HG02623 (cell line): ENCODE results near the gene RPS15.

Experiments used
- ATAC-seq: cut with Tn5 transposase; IDR thresholded peaks from one replicate; pipeline ENCODE4 v1.9.1; 2021; ENCODE audit warnings: moderate library complexity; ENCODE audit not compliant: unreplicated experiment

RPS15 gene

GRCh38 chr19:1438035-1438932 lies at the start of gene RPS15:
RPS15 (plus strand) TSS chr19:1438396; CDS start chr19:1438426, 30 bp downstream.
- ATAC-seq = peak; percentile 83

GRCh38 chr19:1388637-1389026 lies 49.6 kb upstream of the RPS15 start:
- no peak for ATAC-seq

DNA sequence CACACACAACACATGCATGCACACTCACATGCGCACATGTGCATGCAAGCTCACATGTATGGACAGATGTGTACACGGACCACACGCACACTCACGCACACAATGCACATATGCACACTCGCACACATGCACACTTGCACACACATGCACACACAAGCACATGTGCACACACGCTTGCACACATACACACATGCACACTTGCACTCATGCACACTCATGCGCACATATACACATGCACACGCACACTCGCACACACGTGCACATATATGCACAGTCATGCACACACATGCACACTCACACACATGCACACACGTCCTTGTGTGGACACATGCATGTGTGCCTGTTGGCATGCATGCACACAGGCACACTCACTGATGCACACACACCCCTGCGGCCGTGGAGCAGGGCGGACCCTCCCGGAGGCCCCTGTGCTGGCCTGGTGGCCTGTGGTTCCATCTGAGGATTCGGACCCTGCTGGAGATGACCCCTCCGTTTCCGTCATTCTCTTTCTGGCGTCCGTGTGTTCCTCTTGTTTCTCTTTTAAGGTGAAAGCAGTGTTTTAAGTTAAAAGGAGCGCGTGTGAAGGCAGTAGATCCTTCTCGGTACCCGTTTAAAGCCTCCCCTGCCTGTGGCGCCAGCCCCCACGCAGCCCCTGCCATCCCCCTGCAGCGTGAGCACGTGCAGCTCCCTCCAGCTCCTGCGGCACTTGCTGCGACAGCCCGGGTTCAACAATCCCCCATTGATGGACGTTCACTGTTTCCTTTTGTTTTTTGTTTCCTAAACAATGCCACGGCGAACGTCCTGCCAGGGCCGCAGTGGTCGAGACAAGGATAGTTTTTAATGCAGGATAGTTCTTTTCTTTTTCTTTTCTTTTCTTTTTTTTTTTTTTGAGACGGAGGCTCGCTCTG lies 48.9 kb upstream of the RPS15 start:
- no peak for ATAC-seq

GRCh38 chr19:1390890-1391423 lies 47.2 kb upstream of the RPS15 start:
- ATAC-seq = no peak

- no peak for ATAC-seq
These were observed 45.8 kb upstream of the RPS15 start for GRCh38 chr19:1392407-1392806.

- no peak for ATAC-seq
These were observed 45.2 kb upstream of the RPS15 start for GRCh38 chr19:1392939-1393530.

- ATAC-seq = no peak
These were observed 44.4 kb upstream of the RPS15 start for GRCh38 chr19:1393841-1394240.

DNA sequence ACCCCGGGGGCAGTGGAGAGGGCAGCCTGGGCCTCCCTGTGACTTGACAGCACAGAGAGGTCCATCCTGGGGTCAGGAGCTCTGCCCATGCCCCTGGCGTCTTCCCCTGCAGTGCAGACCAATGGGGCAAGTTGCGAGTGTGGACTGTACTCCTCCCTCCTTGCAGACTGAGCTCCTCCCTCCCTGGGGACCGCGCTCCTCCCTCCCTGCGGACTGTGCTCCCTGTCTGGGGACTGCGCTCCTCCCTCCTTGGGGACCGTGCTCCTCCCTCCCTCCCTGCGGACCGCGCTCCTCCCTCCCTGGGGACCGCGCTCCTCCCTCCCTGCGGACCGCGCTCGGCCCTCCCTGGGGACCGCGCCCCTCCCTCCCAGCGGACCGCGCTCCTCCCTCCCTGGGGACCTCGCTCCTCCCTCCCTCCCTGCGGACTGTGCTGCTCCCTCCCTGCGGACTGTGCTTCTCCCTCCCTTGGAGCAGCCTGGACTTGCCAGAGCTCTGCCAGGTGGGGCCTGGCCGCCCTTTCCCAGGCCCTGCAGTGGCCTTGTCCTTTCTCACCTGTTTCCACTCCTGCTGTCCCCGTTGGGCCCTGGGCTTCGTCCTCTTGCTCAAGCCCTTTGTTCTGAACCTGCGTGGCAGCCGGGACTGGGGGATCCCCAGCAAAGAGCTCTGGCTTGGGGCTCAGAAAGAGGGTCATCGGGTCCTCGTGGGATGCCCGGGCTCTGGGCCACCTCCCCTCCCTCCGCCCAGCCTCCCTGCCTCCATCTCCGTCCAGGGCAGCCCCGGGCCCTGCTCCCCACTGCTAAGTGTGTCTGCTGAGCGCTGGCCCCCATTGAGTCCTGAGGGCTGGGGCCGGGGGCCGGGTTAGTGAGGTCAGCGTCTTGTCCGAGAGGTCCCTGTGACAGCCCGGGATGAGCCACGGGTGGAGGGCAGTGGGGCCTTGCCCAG lies 43.7 kb upstream of the RPS15 start:
- no peak for ATAC-seq

DNA sequence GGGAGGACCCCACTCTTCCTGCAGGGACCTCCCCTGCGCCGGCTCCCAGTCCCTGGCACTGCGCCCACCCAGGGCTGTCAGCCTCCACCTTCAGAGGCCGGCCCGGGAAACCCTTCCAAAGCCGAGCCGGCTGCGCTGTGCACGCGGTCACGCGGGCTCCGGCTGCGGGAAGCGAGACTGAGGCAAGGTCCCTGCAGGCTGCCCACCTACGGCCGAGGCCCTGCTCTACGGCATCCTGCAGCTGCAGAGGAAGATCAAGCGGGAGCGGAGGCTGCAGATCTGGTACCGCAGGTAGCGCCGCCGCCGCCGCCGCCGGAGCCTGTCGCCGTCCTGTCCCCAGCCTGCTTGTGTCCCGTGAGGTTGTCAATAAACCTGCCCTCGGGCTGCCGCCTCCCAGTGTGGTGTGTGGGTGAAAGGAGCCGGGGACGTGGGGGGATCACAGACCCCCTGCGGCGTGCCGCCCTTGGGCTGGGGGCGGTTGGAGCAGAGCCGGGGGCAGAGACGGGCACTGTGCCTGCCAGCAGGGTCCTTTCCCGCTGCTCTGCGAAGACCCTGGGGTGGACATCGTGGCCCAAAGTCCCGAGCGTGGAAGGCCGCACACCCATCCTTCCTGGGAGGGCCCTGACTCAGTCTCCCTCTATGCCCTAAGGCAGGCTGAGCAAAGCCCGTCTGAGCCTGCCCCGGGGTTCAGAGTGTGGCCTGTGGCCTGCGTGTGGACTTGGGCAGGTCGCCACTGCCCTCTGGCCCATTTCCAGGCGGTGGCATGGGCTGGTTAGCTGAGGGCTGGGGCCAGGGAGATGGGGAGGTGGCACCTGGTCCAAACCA lies 42.8 kb upstream of the RPS15 start:
- ATAC-seq = no peak

GRCh38 chr19:1396019-1396767 lies 42.0 kb upstream of the RPS15 start:
- ATAC-seq = no peak

DNA sequence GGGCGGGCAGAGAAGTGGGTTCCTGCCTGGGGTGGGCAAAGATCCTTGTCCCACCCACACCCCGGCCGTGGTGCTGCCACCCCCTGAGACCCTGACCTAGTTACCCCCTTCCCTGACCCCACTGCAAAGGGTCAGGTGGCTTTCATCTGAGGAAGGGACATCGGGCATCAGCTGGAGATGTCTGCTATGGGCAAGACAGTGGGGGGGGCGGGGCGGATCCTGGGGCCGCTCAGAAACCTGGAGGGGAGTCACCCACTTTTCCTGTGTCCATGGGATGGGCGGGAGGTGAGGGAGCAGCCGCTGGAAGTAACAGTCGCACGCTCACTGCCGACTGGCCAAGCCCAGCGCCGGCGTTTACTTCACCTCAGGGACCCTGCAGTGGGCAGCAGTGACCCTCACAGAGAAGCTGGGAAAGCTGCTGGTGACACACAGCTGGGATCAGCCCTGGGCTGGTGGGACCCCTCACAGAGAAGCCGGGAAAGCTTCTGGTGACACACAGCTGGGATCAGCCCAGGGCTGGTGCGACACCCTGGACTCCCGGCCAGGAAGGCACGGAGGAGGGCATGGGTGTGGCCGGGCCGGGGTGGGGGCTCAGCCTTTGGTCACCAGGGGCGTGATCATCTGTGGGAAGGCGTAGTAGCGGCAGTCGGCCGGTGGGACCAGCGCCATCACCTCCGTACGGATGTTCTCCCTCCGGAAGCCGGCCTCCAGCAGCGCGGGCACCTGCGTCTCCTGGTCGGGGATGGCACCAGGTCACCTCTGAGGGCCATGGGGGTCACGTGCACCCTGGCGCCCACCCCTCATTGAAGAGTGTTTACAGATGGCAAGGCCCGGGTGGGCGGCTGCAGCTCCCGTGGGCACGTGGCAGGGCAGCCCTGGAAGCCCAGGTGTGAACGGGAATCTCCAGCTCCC lies 41.2 kb upstream of the RPS15 start:
- ATAC-seq = no peak

GRCh38 chr19:1397838-1398237 lies 40.4 kb upstream of the RPS15 start:
- ATAC-seq = no peak

DNA sequence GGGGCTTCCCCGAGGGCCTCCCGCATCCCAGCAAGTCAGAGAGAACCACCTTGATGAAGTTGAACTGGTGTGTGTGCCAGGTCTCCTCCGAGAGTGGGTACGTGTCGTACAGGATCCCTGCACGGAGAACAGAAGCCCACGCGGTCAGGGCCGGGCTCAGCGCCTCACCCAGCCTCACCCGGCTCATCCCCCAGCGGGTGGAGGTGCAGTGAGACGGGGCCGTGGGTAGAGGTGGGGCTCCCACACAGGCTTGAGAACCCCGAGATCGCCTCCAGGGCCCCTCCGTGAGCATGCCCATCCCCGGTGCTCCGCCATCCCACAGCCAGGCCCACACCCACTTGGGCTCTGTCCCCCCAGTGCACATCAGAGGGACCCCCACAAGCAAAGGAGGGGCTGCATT lies 39.1 kb upstream of the RPS15 start:
- no peak for ATAC-seq

GRCh38 chr19:1399745-1400144 lies 38.5 kb upstream of the RPS15 start:
- ATAC-seq = no peak

DNA sequence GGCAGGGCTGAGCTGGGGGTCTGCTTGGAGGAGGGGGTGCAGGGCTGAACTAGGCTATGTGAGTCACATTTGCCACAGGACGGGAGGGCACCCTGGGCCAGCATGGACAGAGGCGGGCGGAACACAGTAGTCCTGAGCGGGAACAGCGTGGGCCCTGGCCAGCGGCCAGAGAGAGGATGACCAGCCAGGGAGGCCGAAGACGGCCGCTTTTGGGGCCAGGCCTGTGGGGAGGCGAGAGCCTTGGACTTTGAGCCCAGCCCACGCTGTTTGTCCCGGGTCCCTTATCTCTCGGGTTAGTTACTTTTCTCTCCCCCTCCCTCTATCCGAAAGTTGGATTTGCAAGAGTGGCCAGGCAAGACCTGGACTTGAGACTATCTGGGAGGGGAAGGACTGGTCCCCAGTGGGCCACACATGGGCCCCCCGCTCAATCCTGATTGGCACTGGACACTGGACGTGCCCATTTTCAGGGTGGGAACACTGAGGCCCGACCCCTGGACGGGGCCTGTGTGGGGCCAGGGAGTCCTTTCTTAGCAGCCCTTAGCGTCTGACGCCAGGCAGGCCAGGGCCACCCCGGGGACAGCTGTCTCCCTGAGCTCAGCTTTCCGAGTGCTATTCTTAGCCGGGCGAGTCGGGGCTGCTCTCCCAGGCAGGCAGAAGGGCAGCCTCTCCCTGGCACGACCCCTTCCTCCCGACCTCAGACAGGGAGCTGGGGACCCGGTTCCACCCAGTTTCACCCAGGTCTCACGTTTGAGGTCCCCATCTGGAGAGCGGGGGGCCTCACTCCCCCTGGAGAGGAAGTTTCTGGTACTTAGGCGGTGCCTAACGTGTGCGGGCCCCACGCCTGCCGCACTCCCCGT lies 37.7 kb upstream of the RPS15 start:
- no peak for ATAC-seq

DNA sequence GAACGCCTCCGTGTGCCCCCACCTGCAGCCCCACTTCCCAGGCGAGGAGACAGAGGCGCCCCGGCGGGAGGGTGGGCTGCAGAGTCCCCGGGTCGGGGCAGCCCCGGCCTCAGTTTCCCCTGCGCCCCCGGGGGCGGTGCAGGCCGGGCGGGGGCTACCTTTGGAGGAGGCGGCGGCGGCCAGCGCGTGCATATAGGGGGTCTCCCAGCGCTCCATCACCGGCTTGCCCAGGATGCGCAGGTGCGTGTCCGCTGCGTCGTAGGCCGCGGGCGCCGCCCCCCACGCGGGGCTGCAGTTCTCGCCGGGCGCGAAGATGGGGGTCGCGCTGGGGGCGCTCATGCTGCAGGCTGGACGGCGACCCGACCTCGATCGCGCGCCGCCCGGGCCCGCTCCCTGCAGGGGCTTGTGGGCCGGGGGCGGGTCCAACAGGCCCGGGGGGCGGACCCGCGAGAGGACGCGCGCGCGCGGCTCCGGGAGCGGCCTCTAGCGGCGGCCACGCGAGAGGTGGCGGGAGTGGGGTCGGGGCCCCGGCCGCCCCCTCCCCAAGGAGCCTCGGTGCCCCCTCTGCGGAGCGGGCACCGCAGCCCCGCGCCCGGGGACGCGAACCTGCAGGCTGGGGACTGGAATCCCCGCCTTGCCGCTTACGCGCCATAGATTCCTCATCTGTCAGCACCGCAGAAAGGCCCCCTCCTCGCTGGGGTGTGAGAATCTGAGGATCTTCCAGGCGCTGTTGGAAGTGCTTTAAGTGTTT lies 36.9 kb upstream of the RPS15 start, which contains the start of gene GAMT:
Gene GAMT, minus strand, starts transcription at position 405 of the 751 bp plus-strand sequence. Its CDS starts 66 bp downstream, at position 339.
- ATAC-seq = no peak
